ENCODE data around the gene SLC8A3.

DNA sequence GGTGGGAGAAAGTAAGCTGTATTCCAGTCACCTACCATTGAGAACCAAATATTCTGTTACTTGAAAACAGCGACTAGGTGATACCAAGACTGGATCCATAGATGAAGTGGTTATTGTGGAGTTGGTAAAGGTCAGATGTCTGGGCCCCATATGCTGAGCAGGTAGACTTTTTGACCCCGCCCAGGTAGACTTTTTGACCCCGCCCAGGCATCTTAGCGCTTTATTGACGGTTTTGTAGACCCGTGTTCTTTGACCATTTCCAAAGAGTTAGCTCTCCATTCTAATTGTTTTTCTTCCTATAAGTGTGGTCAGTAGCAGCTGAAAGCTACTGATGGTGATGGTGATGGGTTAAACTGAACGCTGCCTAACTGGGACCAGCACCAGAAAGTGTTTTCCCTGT lies 61.6 kb downstream of the SLC8A3 start:
- TF ChIP-seq, protein P1, sequence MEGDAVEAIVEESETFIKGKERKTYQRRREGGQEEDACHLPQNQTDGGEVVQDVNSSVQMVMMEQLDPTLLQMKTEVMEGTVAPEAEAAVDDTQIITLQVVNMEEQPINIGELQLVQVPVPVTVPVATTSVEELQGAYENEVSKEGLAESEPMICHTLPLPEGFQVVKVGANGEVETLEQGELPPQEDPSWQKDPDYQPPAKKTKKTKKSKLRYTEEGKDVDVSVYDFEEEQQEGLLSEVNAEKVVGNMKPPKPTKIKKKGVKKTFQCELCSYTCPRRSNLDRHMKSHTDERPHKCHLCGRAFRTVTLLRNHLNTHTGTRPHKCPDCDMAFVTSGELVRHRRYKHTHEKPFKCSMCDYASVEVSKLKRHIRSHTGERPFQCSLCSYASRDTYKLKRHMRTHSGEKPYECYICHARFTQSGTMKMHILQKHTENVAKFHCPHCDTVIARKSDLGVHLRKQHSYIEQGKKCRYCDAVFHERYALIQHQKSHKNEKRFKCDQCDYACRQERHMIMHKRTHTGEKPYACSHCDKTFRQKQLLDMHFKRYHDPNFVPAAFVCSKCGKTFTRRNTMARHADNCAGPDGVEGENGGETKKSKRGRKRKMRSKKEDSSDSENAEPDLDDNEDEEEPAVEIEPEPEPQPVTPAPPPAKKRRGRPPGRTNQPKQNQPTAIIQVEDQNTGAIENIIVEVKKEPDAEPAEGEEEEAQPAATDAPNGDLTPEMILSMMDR (IDR thresholded peaks at IDR 0.05): no peak
- TF ChIP-seq POLR2A (IDR thresholded peaks at IDR 0.05): no peak
